GM12873 (cell line): ENCODE measurements around the gene SPAG17.

Source experiments
- CTCF ChIP-seq: IDR thresholded peaks from 2 replicates; pipeline ENCODE4 v1.5.1; 2012; ENCODE audit warnings: low read depth, mild to moderate bottlenecking, moderate library complexity, low read length, control low read depth; ENCODE audit not compliant: insufficient read depth; ENCODE audit errors: missing control alignments

The SPAG17 gene

GRCh38 chr1:118042501-118042900, 142.5 kb downstream of the SPAG17 start:
- TF ChIP-seq CTCF: no peak

DNA sequence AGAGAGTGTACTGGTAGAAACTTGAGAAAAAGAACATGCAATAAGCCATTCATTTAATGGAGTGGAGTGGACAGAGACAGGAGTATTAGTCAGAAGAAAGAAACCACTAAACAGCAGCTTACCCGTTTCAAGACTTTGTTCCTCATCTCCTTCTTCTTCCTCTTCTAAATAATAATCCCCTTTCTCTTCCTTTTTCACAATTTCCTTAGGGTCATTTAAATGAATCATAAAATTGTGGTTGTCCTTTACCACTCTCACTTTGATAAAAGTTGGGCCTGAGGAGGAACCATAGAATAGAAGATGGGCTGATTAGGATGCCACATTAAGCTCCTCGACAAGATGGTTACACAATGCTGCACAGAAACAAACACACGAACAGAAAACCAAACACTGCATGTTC, 145.9 kb downstream of the SPAG17 start:
- no peak for TF ChIP-seq CTCF

DNA sequence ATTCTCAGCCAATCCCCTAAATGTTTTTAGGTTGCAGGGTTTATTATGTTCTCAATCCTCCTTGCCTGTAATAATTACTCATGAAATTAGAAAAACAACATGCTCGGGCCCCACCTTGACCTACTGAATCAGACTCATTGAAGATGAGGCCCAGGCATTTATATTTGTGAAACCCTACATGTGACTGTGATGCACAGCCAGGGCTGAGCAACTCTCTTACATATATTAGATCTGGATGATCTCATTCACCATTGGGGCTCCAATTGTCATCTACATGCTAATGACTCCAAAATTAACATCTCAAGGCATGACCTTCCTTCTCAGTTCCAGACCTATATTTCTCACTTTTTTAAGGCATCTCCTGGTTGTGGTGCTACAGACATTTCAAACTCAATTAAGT, 152.1 kb downstream of the SPAG17 start:
- no peak for TF ChIP-seq CTCF

DNA sequence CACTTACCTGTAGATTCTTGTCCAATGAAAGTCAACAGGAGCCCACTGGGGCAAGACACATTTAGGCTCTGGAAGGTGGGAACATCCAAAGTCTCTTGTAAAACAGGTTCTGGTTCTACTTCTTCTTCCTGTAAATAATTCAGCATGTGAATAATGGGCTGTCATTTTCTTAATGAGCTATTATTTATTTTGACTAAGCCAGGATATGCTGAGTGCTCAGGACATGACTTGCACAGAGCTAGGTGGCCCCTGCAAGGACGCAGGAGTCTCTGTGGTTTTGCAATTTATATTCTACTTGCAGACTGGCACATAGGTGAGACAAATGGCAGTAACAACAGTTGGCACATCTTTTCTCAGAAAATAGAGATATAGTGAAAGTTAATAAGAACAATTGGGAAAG, 156.8 kb downstream of the SPAG17 start:
- TF ChIP-seq CTCF: no peak

DNA sequence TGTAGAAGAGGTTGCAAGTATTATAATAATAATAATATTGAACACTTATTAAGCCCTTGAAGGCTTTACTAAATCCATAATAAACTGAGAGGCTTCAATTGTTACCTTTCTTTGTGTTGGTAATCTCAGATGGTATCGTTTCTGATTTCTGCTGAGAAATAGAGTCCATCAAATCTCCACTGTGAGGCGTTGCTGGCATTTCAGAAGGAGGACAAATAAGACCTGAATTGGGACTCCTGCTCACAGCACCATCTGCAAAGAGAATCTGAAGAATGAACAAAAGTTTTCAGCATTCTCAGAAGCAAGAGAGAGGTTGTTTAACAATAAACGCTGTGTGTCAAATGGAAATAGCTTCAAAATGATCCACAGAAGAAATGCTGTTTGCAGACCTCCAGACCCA, 161.8 kb downstream of the SPAG17 start:
- no peak for TF ChIP-seq CTCF

DNA sequence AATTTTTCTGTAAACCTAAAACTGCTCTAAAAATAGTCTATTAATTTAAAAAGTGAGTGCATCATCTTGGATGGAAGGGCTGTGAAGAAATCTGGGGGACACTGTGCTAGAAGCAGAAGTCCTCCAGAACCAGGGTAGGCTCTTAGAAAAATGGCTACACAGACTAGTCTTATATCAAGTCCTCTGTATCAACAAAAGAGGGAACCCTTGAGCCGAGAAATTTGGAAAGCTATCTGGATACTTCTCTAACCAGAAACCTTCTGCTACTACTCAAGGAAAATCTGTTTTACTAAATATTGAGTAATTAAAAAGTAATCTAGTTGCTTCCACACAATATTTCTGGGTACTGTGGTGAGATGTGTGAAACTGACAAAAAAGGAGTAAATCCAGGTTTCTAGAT, 163.4 kb downstream of the SPAG17 start:
- TF ChIP-seq CTCF: no peak

DNA sequence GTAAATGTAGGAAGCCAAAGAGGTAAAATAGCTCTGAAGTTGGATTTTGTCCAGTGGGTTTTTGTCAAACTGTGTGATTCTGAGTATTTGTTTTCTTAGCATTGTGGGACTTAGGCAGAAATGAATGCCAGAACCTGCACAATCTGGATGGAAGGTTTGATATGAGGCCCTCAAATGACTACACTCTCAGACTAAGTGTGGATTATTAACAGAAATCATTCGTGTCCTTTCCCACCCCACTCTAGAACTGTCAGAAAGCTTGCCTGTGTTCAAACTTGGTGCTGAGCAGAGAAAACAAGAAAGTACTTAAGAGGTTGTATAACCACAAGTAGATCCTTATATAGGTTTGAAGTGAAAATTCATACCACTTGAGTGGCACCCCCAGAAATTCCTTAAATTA, 167.0 kb downstream of the SPAG17 start:
- TF ChIP-seq CTCF: no peak

- no peak for TF ChIP-seq CTCF
Observed at GRCh38 chr1:118013938-118014337, 171.1 kb downstream of the SPAG17 start.
